Articular chondrocyte of knee joint (primary cell): ENCODE measurements around the gene C15orf61. TPM values are rescaled to one million over a fixed set of nuclear protein-coding genes. Genes with fewer than 3 reads are reported as not detected.

Source experiments
- total RNA-seq: library from RNA; depleted of rRNA; stranded (reverse); fragments of >200 nt; gene quantifications from 2 replicates; pipeline ENCODE4 v1.2.3, GENCODE V29; 2012

C15orf61 gene
- total RNA-seq: 3.1 and 8.2 TPM in 2 replicates

DNA sequence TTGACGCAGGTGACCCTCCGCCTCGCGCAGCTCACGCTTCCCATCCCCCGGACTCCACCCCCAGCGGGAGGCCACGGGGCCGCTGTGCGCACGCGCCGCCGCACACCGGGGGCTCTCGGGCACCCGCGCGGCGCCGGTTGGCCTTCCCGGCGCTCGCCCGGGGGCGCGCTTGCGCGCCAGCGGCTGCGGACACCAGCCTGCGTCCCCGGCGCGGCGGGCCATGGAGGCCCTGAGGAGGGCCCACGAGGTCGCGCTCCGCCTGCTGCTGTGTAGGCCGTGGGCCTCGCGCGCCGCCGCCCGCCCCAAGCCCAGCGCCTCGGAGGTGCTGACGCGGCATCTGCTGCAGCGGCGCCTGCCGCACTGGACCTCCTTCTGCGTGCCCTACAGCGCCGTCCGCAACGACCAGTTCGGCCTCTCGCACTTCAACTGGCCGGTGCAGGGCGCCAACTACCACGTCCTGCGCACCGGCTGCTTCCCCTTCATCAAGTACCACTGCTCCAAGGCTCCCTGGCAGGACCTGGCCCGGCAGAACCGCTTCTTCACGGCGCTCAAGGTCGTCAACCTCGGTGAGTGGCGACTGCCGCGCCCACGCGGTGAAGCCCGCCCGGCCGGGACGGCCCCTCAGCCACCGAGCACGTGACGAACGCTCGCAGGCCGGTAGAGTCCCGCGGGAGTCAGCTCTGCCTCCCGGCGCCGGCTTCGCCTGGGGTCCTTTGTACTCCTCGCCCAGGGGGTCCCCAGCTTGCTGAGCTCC lies at the start of gene C15orf61:
TSS of gene C15orf61 (plus strand) at position 103 of the 754 bp plus-strand sequence. CDS start at position 221, 118 bp downstream.

DNA sequence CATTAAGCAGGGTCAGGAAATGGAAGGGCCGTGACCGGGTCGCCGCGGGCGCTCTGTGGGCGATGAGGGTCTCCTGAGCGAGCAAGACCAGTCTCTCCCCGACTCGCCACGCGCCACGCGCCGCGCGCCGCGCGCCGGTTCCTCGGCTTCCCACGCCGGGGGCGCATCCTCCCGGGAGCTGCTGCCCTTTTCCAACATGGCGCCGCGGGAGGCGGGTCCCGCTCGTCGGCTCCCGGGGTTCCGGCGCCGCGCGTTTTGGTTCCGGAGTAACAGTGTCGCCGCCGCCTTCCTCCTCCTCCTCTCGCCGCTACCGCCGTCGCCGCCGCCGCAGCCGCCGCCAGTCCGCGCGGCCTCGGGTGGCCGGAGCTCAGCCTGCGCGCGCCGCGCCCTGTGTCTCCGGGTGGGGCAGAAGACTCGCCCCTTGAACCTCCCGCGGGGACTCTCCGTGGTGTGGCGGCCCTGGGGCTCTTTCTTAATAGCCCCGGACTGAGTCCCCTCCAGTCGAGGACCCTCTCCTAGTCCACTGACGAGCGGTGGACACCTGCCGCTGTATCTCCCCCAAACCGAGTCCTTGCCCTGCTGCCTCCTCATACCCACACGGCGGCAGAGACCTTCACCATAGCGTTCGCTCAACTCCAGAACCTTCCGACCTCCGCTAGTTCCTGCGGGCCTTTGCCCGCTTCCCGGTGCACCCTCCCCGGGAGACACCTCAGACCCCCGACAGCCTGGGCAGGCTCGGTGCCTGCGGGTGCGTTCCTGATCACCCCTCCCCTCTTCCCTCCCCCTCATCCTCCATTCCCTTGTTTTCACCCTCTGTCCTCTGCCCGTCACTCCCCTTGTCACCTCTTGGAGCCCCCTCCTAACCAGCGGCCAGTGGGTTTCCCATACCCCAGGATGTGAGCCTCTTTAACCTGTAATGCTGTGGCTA lies 21.8 kb downstream of the C15orf61 start, which contains the start of gene MAP2K5:
TSS of gene MAP2K5 (plus strand) at position 284 of the 928 bp plus-strand sequence. CDS start at position 917, 633 bp downstream.

Other genes with a start within 250 kb of the C15orf61 start
- 9.3 and 9.7 TPM in 2 replicates for gene MAP2K5, start 21.6 kb downstream of the C15orf61 start, total RNA-seq